ENCODE measurements around the gene UTS2B. TPM values are rescaled to one million over a fixed set of nuclear protein-coding genes. Genes with fewer than 3 reads are reported as not detected.

The UTS2B gene
- total and polyA plus RNA-seq, 11 donors, result 0.17 to 1.1 (median 0.43) TPM; not detected in 8

DNA sequence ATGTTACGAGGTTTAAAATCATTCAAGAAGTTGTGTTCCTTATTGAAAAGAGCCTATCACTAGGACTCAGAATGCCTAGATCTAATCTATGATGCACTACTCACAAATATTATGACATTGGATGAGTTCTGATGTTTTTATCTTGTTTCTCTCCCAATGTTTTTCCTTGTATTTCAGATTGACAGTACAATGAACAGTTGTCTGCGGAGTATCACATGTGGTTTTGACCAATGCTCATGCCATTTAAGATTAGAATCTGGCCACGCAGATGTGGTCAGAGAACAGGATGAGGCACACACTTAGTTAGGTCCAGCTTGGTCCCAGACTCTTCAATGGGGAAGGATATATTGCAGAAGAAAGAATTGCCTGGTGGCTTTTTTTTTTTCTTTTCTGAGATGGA lies 26.7 kb downstream of the UTS2B start:
- Histone ChIP-seq H3K9me3 (no peaks in the 10 kb centered on the region), H3K4me3 (no peak overlapping the region), H3K27ac (no peak overlapping the region), H3K27me3 (no peaks in the 10 kb centered on the region), H3K4me1 (no peaks in the 10 kb centered on the region), H3K36me3 (no peaks in the 10 kb centered on the region)
- 82 to 89% (median 84%) methylated on average over 3 of the region's 3 CpGs for WGBS, 4 donors
- intact Hi-C loops (cut with DNase I), result no loop called here
- ATAC-seq (no peak), DNase-seq (no peak)
- no peak for TF ChIP-seq POLR2A (IDR thresholded peaks at IDR 0.05)
- TF ChIP-seq, protein P1, sequence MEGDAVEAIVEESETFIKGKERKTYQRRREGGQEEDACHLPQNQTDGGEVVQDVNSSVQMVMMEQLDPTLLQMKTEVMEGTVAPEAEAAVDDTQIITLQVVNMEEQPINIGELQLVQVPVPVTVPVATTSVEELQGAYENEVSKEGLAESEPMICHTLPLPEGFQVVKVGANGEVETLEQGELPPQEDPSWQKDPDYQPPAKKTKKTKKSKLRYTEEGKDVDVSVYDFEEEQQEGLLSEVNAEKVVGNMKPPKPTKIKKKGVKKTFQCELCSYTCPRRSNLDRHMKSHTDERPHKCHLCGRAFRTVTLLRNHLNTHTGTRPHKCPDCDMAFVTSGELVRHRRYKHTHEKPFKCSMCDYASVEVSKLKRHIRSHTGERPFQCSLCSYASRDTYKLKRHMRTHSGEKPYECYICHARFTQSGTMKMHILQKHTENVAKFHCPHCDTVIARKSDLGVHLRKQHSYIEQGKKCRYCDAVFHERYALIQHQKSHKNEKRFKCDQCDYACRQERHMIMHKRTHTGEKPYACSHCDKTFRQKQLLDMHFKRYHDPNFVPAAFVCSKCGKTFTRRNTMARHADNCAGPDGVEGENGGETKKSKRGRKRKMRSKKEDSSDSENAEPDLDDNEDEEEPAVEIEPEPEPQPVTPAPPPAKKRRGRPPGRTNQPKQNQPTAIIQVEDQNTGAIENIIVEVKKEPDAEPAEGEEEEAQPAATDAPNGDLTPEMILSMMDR (IDR thresholded peaks at IDR 0.05), result no peak

DNA sequence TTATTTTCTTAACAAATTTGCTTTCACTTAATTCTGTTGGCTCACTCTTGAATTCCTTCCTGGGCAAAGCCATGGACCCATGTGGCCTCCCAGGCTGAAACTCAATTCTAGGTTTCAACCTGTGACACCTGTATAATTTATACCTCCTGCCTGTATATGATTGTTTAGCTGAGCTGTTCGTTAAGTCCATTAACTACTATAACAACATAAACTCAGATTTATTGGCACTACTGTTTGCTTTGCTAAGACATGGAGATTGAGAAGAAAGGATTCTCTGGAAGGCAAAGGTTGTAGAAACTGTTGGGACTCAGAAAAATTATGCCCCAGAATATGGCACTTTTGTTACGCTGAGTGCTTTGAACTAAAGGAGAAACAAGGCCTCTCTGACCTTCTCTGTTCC lies 27.9 kb downstream of the UTS2B start:
- H3K27me3 ChIP-seq, result no peaks in the 10 kb centered on the region
- no peaks in the 10 kb centered on the region for H3K36me3 ChIP-seq
- ATAC-seq (no peak), DNase-seq (no peak)
- H3K4me3 ChIP-seq, result no peak overlapping the region
- TF ChIP-seq, protein P1 (IDR thresholded peaks at IDR 0.05), result no peak
- no peak for TF ChIP-seq POLR2A (IDR thresholded peaks at IDR 0.05)
- no peaks in the 10 kb centered on the region for H3K9me3 ChIP-seq
- no peak overlapping the region for H3K27ac ChIP-seq
- WGBS, 4 donors, result 93 to 96% (median 94%) methylated on average over 2 of the region's 2 CpGs
- H3K4me1 ChIP-seq, result no peaks in the 10 kb centered on the region
- intact Hi-C loops (cut with DNase I), result no loop called here

DNA sequence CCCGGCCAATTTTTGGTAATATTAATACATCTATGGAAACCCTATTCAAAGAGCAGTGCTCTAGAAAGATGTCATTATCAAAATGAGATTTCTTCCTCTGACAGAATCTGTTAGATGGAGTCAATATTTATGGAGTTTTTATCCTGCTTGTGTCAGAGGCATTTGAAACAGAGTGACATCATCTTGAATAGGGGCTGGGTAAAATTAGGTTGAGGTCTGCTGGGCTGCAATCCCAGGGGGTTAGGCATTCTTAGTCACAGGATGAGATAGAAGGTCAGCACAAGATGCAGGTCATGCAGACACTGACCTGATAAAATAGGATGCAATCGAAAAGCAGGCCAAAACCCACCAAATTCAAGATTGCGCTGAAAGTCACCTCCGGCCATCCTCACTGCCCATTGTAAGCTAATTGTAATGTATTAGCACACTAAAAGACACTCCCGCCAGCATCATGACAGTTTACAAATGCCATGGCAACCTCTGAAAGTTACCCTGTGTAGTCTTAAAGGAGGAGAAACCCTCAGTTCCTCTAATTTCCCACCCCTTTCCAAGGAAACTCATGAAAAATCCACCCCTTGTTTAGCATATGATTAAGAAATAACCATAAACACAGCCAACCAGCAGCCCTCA lies 28.4 kb downstream of the UTS2B start:
- Histone ChIP-seq H3K4me3 (no peak overlapping the region), H3K27me3 (no peaks in the 10 kb centered on the region), H3K4me1 (no peaks in the 10 kb centered on the region), H3K36me3 (no peaks in the 10 kb centered on the region), H3K27ac (no peak overlapping the region), H3K9me3 (no peaks in the 10 kb centered on the region)
- DNase-seq (no peak), ATAC-seq (no peak)
- TF ChIP-seq POLR2A (IDR thresholded peaks at IDR 0.05), result no peak
- TF ChIP-seq, protein P1 (IDR thresholded peaks at IDR 0.05), result no peak
- WGBS, 4 donors, result 92 to 96% (median 94%) methylated on average over 5 of the region's 5 CpGs
- intact Hi-C loops (cut with DNase I), result no loop called here

DNA sequence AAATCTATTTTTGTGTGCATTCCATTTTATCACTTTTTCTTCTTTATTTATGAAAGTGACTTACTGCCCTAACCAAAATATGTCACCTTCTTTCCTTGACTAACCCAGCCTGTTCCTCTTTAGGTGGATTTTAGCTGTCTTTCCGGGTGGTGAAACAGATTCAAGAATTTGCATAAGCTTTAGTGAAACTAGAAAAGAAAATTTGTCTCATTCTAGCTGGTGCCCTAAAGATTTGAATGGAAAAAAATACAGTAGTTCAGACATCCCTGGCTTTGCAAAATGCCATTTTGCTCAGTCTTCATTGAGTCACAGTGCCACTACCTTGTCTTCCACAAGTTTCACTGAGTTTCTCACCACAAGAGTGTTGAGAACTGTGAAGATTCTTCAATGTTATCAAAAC lies 29.3 kb downstream of the UTS2B start:
- DNase-seq, result no peak
- no peaks in the 10 kb centered on the region for H3K4me1 ChIP-seq
- no peak for ATAC-seq
- TF ChIP-seq, protein P1 (IDR thresholded peaks at IDR 0.05), result no peak
- no peak for TF ChIP-seq POLR2A (IDR thresholded peaks at IDR 0.05)
- 91 to 98% (median 94%) methylated on average over 1 of the region's 1 CpG for WGBS, 4 donors
- H3K27me3 ChIP-seq, result no peaks in the 10 kb centered on the region
- no peak overlapping the region for H3K4me3 ChIP-seq
- H3K36me3 ChIP-seq, result no peaks in the 10 kb centered on the region
- intact Hi-C loops (cut with DNase I), result no loop called here
- H3K9me3 ChIP-seq, result no peaks in the 10 kb centered on the region
- no peak overlapping the region for H3K27ac ChIP-seq
